SK-N-SH treated with all-trans-retinoic acid at 6 μM for 48 hours (cell line): Measurements from ENCODE around the gene PMP22.

Experiments used
- ARNTL ChIP-seq: fragments of 450-650 bp; formaldehyde crosslinking; IDR thresholded peaks from 2 replicates; pipeline ENCODE4 v1.5.0; 2020; ENCODE audit warnings: low read depth, mild to moderate bottlenecking, moderate library complexity, borderline replicate concordance
- CSDC2 ChIP-seq: fragments of 250-450 bp; sonication (Bioruptor Pico); IDR thresholded peaks from 2 replicates; pipeline ENCODE4 v1.5.0; 2020; ENCODE audit warnings: mild to moderate bottlenecking, moderate library complexity
- PPARA ChIP-seq: fragments of 250-450 bp; sonication (Bioruptor Pico); IDR thresholded peaks from 2 replicates; pipeline ENCODE4 v1.5.0; 2020; ENCODE audit warnings: mild to moderate bottlenecking, borderline replicate concordance
- RARB ChIP-seq: fragments of 250-450 bp; sonication (Bioruptor Pico); IDR thresholded peaks from 2 replicates; pipeline ENCODE4 v1.8.0; 2021; ENCODE audit warnings: mild to moderate bottlenecking, moderate library complexity
- ZFP3 ChIP-seq: fragments of 250-450 bp; sonication (Bioruptor Pico); IDR thresholded peaks from 2 replicates; pipeline ENCODE4 v1.5.0; 2020; ENCODE audit warnings: mild to moderate bottlenecking, moderate library complexity
- ZFP30 ChIP-seq: fragments of 450-650 bp; formaldehyde crosslinking; IDR thresholded peaks from 2 replicates; pipeline ENCODE4 v1.5.0; 2022; ENCODE audit warnings: mild to moderate bottlenecking, moderate library complexity
- TF ChIP-seq, protein P1 (sequence below): fragments of 250-450 bp; sonication (Bioruptor Pico); IDR thresholded peaks from 2 replicates; pipeline ENCODE4 v1.5.1; 2020; ENCODE audit warnings: low read depth, mild to moderate bottlenecking, moderate library complexity
- TF ChIP-seq, protein P2 (sequence below): fragments of 250-450 bp; sonication (Bioruptor Pico); IDR thresholded peaks from 2 replicates; pipeline ENCODE4 v1.8.0; 2020; ENCODE audit warnings: mild to moderate bottlenecking, moderate library complexity, borderline replicate concordance
- TF ChIP-seq, protein P3 (sequence below): fragments of 250-450 bp; sonication (Bioruptor Pico); IDR thresholded peaks from 2 replicates; pipeline ENCODE4 v1.5.0; 2020; ENCODE audit warnings: mild to moderate bottlenecking, moderate library complexity

DNA sequence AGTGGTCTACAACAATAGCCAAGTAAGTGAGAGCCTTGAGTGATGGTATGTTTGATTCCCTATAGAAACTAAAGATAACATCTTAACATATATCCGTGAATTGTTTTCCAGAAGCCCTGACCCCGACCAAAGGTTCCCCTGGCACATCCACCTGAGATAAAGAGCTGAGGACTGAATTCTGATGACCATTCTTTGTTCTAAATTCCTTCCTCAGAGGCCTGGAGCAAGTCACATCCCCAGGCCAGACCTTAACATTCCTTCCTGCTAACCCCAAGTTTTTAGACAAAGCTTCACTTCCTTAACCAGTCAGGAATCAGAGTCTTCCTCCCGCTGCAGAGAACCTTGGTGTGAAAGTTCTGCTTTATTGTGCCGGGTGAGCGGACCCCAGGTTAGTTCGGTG is 83.3 kb downstream of the PMP22 start:
- TF ChIP-seq, protein P1, sequence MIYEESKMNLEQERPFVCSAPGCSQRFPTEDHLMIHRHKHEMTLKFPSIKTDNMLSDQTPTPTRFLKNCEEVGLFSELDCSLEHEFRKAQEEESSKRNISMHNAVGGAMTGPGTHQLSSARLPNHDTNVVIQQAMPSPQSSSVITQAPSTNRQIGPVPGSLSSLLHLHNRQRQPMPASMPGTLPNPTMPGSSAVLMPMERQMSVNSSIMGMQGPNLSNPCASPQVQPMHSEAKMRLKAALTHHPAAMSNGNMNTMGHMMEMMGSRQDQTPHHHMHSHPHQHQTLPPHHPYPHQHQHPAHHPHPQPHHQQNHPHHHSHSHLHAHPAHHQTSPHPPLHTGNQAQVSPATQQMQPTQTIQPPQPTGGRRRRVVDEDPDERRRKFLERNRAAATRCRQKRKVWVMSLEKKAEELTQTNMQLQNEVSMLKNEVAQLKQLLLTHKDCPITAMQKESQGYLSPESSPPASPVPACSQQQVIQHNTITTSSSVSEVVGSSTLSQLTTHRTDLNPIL, result no peak
- TF ChIP-seq ARNTL (CRISPR knock-in tag) (no peak), ZFP3 (CRISPR knock-in tag) (no peak), CSDC2 (CRISPR knock-in tag) (no peak), ZFP30 (CRISPR knock-in tag) (no peak), RARB (CRISPR knock-in tag) (no peak), PPARA (no peak)
- TF ChIP-seq, protein P2, sequence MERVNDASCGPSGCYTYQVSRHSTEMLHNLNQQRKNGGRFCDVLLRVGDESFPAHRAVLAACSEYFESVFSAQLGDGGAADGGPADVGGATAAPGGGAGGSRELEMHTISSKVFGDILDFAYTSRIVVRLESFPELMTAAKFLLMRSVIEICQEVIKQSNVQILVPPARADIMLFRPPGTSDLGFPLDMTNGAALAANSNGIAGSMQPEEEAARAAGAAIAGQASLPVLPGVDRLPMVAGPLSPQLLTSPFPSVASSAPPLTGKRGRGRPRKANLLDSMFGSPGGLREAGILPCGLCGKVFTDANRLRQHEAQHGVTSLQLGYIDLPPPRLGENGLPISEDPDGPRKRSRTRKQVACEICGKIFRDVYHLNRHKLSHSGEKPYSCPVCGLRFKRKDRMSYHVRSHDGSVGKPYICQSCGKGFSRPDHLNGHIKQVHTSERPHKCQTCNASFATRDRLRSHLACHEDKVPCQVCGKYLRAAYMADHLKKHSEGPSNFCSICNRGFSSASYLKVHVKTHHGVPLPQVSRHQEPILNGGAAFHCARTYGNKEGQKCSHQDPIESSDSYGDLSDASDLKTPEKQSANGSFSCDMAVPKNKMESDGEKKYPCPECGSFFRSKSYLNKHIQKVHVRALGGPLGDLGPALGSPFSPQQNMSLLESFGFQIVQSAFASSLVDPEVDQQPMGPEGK (CRISPR knock-in tag), result no peak
- TF ChIP-seq, protein P3, sequence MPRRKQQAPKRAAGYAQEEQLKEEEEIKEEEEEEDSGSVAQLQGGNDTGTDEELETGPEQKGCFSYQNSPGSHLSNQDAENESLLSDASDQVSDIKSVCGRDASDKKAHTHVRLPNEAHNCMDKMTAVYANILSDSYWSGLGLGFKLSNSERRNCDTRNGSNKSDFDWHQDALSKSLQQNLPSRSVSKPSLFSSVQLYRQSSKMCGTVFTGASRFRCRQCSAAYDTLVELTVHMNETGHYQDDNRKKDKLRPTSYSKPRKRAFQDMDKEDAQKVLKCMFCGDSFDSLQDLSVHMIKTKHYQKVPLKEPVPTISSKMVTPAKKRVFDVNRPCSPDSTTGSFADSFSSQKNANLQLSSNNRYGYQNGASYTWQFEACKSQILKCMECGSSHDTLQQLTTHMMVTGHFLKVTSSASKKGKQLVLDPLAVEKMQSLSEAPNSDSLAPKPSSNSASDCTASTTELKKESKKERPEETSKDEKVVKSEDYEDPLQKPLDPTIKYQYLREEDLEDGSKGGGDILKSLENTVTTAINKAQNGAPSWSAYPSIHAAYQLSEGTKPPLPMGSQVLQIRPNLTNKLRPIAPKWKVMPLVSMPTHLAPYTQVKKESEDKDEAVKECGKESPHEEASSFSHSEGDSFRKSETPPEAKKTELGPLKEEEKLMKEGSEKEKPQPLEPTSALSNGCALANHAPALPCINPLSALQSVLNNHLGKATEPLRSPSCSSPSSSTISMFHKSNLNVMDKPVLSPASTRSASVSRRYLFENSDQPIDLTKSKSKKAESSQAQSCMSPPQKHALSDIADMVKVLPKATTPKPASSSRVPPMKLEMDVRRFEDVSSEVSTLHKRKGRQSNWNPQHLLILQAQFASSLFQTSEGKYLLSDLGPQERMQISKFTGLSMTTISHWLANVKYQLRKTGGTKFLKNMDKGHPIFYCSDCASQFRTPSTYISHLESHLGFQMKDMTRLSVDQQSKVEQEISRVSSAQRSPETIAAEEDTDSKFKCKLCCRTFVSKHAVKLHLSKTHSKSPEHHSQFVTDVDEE (CRISPR knock-in tag), result no peak
